Esophagus muscularis mucosa (tissue), 3 donors: ENCODE data around the gene TEX14.

ENCODE experiments used
- CTCF ChIP-seq, 3 experiments: fragments of 200-600 bp in 2 of 3; fragments of 450-650 bp in 1 of 3; sonication (generic) in 2 of 3; IDR thresholded peaks; one replicate each; pipeline ENCODE4 v1.5.1; 2017 to 2019; ENCODE audit warnings: antibody characterized with exemption in 3 of 3, mild to moderate bottlenecking in 2 of 3, moderate library complexity in 1 of 3
- POLR2A ChIP-seq: fragments of 450-650 bp; IDR thresholded peaks from one replicate; pipeline ENCODE4 v1.6.1; 2017; ENCODE audit warnings: antibody characterized with exemption, moderate library complexity, mild to moderate bottlenecking, low read depth
- POLR2AphosphoS5 ChIP-seq, 2 donors: sonication (generic); formaldehyde crosslinking; IDR thresholded peaks; one replicate each; pipeline ENCODE4 v1.6.1; 2017; ENCODE audit warnings: antibody characterized with exemption in 2 of 2

- no peak for TF ChIP-seq CTCF (IDR thresholded peaks at IDR 0.05)
- no peak for TF ChIP-seq POLR2A
- no peak for TF ChIP-seq POLR2AphosphoS5 (IDR thresholded peaks at IDR 0.05)
Observed at GRCh38 chr17:58510075-58510474, 181.8 kb downstream of the TEX14 start.
